Hematopoietic multipotent progenitor cell (in vitro differentiated cells): ENCODE results near the gene CYP4B1. TPM values are rescaled to one million over a fixed set of nuclear protein-coding genes. Genes with fewer than 3 reads are reported as not detected.
"Not testable (repeated sequence)": the region's sequence is repeated elsewhere in the genome, so short reads cannot be mapped to it uniquely, and the experiment has no call there.

Source experiments
- DNase-seq, 3 donors: peaks; one replicate each; pipeline ENCODE4 v3.0.0-alpha.2; 2011 to 2015; ENCODE audit warnings: low read depth in 2 of 3, low spot score in 2 of 3
- total RNA-seq: library from RNA; depleted of rRNA; stranded (reverse); fragments of >200 nt; gene quantifications from one replicate; pipeline ENCODE4 v1.2.3, GENCODE V29; 2012

CYP4B1 gene
- total RNA-seq = not detected

DNA sequence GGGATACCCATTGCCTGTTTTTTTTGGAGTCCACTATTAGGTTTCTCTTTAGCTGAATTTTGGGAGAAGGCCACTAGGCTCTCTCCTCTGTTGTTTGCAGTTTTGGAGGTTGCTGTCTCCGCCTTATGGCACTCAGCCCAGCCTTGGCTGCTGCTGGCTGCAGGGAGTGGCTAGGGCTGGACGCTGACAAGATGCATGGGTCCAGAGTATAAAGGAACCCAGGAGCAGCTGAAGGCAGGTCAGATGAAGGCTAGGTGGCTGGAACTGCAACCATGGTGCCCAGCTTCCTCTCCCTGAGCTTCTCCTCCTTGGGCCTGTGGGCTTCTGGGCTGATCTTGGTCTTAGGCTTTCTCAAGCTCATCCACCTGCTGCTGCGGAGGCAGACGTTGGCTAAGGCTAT is at the start of gene CYP4B1:
Gene CYP4B1 (plus strand): TSS at position 237 of the 400 bp plus-strand sequence. CDS start 36 bp downstream, at position 273.
- no peak for DNase-seq

DNA sequence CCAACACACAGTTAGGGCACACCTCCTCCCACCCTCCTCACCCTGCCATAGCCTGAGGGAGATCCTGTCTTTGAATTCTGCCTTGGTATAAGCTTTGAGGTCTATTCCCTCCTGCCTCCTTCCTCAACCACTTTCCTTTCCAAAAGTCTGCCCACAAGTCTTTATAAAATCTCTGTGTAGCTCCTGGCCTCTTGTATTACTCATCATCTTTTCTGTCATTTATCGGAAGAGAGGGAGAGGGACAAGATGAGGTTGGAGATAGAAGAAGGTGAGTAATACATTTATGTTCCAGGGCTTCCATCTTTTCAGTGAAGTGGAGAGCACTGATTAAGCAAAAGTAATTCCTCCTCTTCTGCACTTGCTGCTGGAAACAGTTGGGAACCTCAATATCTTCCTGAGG is 49.4 kb upstream of the CYP4B1 start:
- no peak for DNase-seq

DNA sequence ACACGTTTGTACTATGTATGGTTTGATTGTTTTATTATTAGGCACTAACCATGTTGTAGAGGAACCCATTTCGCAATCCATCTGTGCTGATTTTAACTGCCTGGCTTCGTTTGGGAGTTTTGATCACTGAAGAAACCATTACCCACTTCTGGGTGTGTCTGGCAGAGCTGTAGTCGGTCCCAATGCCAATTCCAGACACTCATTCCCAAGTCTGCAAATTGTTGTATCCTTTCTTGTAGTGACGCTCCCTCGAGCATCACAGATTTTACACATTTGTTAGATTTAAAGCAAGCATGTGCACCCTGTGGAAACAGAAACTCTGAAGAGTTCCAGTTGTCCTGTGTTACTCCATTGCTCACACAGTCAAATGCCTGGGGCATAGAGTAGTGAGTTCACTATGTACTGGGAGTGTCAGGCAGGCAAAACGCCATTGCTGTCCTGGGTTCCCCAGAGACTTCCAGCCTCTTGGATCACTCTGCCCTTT is 48.9 kb upstream of the CYP4B1 start:
- no peak for DNase-seq

DNA sequence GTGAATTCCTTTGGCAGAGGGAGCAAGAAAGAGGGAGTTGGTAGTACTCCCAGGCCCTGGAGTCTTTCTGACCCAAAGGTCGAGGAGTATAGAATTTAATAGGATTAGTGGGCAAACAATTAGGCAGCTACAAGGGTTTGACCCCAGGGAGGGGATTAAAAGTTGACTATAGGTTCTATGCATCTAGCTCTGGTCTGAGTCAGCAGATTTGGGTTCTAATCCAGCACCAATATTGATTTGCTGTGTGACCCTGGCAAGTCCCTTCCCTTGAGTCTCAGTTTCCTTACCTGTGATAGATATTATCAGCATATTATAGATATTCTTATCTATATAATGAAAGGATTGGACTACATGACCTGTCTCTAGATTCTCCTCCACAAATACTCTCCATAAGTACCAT is 44.9 kb upstream of the CYP4B1 start:
- DNase-seq = no peak

DNA sequence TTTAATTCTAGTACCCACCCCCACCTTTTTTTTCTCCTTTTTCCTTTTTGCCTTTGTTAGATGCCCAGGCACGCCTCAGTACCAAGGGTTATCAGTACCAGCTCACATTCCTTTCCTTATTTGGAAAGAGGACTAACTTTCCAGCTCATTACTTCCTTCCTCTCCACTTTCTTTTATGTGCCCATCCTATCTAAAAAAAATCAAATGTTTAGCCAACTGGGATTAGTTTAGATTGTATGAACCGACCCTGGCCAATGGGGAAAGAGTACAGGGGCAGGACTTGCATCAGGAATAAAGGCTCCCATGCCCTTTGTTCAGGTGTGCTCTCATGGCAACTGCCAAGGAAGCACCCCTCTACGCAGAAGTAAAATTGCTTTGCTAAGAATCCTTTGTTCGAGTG is 44.1 kb upstream of the CYP4B1 start:
- DNase-seq = not testable (repeated sequence)

DNA sequence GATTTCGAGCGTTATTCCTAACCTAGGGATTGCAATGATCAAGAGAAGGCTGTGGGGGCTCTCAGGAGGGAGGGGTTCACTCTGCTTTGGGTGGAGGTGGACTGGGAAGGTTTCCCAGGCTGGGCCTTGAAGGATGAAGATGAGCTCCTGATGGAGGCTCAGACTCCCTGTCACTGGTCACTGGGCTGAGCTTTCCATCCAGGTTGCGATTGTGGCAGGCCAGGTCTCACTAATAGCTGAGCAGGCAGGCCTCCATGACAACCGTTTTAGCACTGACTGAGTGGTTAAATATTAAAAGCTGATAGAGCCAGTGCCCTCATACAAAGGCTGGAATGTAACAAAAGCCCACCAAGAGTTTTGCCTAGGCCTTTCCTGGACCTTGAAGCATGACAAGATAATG is 43.7 kb upstream of the CYP4B1 start:
- DNase-seq = no peak

DNA sequence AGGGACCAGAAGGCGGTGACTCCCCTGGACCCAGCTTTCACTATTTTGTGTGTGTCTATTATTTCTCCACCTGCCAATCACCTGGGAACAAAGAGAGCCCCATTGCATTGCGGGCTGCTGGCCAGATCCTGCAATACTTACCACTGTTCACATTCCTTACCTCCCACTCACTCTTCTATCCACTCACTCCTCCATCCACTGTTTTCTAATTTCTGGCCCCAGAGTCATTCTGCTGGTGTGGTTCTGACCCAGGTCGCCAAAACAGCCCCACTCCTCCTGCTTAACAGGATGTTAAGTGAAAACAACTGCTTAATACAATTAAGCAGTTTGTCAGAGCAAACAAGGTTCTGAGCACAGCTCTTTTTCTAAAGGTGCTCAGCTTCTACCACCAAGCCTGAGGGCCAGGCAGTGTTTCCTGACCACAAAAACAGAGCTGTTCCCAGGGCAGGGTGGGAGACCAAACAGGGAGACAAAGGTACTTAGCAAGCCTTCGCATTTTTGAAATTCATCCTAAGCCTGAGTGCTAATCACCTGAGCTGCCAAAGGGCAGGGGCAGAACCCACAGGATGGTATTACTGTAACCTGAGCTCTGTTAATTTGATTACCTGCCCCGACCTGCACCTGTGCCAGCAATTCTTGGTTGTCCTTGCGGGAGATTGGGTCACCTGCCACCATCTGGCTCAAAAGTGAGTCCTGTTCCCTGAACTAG is 41.4 kb upstream of the CYP4B1 start:
- no peak for DNase-seq

DNA sequence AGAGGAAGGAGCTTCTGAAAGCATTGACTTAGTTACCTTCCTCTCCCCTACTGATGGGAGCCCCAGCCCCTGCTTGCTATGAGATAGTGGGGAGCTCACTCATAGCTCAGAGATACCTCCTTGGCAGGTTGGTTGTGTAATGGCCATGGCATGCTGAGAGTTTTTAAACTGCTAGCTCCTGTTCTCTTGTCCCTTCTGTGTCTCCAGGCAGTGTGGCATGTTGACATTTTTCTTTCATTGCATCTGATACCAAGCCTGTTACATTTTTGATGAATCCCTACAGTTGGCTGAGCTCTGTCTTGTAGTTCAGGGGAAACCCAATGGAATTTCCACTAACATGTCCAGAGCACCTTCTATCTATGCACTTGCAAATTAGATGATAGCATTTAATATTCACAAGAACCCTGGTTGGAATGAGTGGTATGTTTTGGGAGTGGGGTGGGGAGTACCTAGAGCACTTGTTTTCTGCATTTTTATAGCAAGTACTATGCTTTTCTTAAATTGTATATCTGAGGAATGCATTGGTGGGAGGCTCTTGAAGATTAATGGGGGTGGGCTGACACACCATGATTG is 40.8 kb upstream of the CYP4B1 start:
- no peak for DNase-seq

DNA sequence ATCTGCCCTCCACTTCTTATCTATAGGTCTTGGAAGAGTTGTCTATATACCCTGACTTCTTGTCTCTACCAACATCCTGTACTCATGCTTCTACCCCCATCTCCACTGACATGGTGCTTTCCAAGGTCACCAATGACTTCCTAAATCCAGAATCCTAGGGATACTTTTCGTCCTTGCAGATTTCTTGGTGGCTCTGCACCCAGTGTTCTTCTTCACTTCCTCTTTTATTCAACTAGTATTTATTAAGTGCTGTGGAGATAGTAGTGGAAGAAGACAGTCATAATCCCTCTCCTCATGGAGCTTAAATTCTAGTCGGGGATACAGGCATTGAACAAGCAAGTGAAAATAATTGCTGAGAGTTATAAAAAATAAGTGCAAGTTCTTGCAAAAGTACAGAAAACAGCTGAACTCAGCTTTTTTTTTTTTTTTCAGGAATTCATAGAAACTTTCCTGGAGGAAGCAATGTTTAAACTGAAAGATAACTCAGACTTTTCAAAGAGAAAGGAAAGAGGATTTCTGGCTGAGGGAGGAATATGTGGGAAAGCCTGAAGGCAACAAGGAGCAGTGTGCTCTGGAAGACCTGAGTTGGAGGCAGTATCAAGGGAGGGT is 38.2 kb upstream of the CYP4B1 start:
- no peak for DNase-seq

DNA sequence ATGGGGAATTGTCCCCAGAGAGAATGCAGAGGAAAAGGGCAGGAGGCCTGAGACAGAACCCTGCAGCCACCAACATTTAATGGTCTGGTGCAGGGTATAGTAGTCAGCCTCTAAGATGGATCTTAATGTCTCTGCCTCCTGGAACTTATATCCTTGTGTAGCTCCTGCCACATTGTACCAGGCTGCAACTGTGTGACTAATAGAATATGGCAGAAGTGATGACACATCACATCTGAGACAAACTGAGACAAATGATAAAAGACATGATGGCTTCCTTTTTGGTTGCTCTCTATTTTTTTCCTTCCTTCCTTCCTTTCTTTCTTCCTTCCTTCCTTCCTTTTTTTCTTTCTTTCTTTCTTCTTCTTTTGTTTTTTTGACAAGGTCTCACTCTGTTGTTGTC is 37.1 kb upstream of the CYP4B1 start:
- DNase-seq = no peak

DNA sequence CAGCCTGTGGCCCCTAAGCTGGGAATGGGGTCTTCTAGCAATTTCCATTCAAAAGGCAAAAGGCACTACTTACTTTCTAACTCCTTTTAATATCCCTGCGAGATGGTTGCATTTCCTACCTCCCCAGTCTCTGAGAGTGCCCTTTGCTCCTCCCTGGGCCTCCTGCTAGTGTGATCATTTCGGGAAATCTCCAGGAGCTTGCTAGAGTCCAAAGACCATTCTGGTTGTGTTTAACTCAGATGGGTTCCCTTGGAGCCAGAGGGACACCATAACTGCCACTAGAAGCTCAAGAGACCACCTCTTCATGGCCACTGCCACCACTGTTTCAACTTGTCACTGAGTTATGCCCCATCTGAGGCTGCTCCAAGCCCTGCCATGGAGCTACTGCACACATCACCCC is 34.4 kb upstream of the CYP4B1 start:
- no peak for DNase-seq

DNA sequence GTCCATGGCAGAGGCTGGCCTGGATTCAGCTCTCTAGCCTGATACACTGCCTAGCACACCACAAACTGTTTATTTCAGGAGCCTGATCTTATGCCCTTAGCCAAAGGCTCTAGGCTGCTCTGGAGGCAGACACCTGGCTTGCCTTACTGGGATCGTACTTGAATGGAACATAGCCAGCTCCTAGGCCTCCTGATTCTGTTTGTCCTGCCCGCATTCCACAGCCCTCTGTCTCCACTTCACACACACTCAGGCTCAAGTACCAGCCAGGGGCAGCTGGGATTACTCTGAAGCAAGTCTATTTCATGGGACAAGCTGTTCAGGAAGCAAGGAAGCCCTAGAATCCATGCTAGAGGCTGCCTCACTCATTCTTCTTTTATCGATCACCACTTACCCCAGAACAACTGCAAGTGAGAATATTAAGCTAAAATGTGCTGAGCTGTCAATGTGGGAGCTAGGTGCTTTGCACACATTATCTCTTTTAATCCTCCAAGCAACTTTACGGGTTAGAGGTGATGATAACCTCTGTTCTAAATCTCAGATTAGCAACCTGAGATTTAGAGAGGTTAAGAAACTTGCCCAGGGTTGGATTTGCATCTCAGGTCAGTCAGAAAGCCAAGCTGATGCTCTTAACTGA is 31.1 kb upstream of the CYP4B1 start:
- DNase-seq = no peak

DNA sequence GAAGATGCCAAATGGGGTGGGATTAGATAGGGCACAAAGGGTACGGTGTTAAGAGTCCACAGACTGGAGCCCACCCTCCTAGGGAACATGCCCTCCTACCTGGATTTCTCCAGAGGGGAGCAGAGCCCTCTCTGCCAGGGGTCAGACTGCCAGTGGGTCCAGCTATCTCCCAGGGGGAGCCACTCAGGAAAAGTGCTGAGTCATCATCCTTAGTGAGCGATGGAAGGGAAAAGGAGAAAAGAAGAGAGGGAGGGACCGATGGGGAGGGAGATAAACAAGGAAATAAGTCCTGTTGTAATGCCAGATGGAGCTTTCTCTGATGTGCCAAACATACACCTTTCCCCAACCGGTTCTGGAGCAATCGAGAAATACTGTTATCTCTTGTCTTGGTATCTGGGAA is 30.4 kb upstream of the CYP4B1 start:
- DNase-seq = no peak

DNA sequence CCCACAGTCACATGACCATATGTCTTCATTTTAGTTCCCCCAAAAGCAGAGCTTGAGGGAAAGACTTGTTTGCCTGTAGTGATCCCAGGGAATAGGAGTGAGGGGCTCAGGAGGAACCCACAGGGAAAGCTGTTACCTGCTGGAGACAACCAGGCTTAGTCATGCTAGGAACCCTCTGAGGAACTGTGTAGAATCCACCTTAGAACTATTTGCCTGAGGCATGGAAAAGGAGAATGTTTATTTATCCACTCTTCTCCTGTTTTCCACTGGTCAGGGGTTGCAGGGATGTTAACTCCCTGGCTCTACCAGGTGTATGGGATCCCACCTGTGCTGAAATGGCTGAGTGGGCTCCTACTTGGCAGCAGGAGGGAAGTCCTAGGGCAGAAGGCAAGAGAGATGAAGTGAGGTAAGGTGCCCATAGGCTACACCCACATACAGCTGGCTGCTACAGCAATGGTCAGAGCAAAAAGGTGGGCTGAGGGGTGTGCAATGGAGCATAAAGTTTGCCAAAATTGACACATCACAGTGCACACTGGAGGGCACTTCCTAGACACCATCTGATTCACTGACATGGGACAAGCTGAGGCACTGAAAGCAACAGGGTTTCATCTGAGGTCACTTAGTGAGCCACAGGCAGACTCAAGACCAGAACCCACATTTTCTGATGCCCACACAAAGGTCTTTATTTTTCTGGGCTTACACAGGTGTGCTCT is 29.7 kb upstream of the CYP4B1 start:
- no peak for DNase-seq

DNA sequence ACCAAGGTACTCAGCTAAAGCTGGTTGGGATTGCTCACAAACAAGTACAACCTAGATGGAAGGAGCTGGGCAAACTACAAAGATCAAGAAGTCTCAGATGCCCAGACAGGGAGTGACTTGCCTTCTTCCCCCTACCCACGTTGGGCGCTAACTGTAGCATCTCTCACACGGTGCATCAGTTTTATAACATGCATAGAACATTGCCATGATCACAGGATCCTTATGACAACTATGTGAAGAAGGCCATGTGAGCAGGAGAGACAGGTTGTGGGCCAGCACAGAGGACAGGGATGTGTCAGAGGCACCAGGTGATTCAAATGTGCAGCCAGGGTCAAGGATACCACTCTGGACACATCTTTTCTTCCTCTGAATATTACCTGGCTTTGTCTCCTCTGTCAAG is 28.3 kb upstream of the CYP4B1 start:
- no peak for DNase-seq

DNA sequence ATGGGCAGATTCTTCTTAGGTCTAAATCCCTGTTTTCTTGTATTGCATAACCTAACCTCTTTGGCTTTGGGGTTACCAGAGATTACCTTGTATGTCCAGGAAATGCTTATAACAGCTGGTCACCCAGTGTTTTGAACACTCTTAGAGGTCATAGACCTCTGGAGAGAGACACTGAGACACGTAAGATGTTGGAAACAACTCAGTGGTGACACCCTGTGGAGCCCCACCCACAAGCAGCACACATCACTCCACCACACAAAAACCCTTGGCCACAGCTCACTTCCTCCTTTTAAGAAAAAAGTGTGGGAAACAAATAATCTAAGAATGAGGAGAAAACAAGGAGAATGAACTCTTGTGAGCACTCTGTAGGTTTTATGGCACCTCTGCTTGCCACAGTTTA is 26.3 kb upstream of the CYP4B1 start:
- DNase-seq = no peak

DNA sequence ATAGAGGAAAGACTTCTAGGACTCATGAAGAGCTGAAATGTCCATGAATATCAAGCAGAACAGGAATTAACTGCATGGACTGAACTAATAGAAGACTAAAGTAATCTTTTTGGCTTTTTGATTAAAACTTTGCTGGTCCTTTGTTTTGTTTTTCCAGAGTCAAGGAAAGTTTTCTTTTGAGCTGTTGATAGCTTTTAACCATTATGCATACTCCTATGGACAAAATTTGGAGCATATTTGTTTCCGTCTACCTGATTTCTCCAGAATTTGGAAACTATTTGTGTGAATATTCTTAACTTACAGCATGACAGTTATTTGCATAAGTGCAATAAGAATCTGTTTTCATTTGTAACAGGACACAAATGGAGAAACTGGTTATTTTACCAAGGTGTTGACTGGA is 24.5 kb upstream of the CYP4B1 start:
- no peak for DNase-seq

DNA sequence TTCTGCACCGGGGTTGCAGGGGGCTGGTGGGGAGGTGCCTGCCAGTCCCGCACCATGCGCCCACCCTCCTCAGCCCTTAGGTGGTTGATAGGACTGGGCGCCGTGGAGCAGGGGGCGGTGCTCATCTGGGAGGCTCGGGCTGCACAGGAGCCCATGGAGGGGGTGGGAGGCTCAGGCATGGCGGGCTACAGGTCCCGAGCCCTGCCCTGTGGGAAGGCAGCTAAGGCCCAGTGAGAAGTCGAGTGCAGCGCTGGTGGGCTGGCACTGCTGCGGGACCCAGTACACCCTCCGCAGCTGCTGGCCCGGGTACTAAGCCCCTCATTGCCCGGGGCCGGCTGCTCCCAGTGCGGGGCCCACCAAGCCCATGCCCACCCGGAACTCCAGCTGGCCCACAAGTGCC is 20.4 kb upstream of the CYP4B1 start:
- DNase-seq = not testable (repeated sequence)

DNA sequence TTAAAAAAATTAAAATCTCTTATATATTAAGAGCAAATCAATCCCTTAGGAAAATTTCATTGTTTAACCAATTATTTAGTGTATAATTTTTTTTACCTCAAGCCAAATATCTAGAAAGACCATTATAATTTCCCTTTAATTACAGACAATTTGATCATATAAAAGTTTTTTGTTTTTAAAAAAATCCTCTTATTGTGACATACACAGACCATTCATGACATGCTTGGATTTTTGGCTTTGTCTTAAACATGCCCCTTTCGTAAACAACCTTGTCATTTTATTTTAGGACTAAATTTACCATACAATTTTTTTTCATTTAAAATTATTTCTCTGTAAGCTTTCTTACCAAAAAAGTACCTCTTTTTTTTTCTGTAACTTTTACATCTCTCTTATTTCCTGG is 14.2 kb upstream of the CYP4B1 start:
- no peak for DNase-seq

DNA sequence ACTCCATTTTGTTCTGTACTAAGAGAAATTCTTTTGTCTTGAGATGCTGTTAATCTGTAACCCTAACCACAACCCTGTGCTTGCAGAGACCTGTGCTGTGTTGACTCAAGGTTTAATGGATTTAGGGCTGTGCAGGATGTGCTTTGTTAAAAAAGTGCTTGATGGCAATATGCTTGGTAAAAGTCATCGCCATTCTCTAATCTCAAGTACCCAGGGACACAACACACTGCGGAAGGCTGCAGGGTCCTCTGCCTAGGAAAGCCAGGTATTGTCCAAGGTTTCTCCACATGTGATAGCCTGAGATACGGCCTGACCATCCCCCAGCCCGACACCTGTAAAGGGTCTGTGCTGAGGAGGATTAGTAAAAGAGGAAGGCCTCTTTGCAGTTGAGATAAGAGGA is 10.2 kb upstream of the CYP4B1 start:
- DNase-seq = not testable (repeated sequence)

DNA sequence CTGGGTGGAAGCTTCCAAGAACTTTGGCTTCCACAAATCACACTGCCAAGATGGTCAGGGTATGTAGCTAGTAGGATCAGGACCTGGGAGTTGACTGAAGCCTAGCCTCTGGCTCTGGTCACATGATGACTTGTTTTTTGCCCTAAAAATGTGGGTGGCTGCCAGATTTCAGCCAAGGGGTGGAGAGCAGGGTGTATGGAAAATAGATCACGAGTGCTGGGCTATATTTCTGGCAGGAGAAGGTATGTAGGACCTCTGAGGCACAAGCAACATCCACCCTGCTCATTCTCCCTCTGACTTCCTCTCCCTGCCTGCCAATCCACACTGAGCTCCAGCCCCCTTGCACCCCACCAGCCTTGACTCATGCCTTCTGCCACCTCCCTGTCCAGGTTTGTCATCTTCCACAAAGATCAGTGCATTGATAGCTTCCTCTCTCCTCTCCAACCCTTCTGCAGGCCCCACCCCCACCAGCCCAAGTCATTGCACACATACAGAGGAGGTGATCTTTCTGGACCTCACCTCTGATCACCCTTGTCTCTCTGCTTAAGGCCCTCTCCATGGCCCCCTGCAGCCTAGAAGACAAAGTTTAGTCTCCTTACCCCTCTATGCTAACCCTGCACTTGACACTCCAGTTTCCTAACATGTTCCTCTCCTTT is 8.3 kb upstream of the CYP4B1 start:
- no peak for DNase-seq
